Measurements from ENCODE around the gene TPSD1.
"Not testable (repeated sequence)": the region's sequence is repeated elsewhere in the genome, so short reads cannot be mapped to it uniquely, and the experiment has no call there.

TPSD1 gene

GRCh38 chr16:1220841-1221627, 34.8 kb upstream of the TPSD1 start:
- no peak for DNase-seq (ENCODE audit: low read depth)

GRCh38 chr16:1221628-1222552, 34.0 kb upstream of the TPSD1 start:
- DNase-seq (ENCODE audit: low read depth): no peak

GRCh38 chr16:1222553-1223354, 33.1 kb upstream of the TPSD1 start:
- DNase-seq (ENCODE audit: low read depth): no peak

DNA sequence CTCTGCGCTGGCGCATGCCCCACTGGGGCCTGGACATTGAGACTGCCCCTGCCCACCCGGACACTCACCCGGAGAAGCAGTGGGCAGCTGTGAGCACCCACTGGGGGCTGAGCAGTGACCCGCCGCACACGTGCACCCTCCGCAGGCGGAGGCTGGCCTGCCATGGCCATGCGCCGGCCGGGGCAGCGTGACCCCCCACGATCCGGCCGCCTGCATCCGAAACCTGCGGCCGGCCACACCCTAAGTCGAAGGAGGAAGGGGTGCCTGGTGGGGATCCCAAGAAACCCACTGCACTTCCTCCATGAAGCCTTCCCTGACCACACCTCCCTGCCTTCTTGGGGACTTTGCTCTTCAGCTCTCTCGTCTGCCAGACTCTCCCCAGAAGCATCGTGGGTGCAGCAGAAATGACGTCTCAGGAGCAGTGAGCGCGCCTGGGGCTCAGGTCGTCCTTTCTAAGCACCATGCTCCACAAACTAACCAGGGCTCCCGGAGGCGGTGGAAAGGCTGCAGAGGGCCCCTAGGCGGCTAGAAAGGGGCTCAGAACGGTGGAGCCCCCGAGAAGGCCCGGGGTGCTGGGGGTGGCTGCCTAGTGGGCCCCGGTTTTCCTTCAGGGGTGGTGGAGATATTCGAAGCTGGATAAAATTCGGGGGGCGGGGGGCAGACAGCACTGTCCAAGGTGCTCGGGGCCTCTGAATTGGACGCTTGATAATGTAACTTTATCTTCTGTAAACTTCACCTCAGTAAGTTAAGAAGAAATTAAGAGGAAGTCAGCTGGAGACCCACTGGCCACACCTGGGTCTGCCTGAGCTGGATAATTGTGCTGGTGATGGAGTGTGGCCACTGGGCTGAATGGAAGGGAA, 32.3 kb upstream of the TPSD1 start:
- DNase-seq (ENCODE audit: low read depth): no peak

DNA sequence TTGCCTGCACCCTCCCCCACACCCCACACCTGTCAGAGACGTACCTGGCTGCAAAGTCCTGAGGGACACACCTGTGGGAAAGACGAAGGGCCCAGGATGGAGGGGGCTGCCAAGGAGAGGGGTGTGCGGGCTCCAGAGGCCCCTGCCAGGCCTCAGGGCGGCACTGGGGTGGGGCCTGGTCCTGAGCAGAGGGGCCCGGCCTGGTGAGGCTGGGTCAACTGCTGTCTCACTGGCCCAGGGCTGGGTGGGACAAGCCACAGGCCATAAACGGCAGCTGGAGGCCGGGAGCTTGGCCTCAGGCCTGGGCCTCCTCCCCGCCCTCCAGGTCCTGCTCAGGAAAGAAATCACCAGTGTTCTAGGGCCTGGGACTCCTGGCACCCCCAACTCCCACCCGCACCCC, 31.3 kb upstream of the TPSD1 start:
- no peak for DNase-seq (ENCODE audit: low read depth)

DNA sequence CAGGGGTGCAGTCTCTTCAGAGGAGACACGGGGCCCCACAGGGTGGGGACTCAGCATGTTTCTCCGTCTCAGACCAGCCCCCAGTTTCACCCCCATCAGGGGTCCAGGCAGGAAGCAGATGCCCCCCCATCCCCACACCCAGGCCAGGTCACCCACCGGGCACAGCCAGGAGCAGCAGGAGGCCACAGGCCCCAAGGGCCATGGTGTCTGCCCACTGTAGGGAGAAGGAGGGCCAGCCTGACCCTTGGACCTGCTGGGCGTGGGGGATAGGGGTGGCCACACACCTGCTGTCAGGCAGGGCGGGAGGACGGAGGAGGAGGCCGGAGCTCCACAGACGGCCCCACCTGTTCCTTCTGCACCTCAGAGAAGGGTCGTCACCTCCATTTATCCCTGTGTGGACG, 30.8 kb upstream of the TPSD1 start, which contains the start of gene TPSG1:
Gene TPSG1 (minus strand): TSS at position 218 of the 401 bp plus-strand sequence. CDS start 16 bp downstream, at position 202.
- no peak for DNase-seq (ENCODE audit: low read depth)

DNA sequence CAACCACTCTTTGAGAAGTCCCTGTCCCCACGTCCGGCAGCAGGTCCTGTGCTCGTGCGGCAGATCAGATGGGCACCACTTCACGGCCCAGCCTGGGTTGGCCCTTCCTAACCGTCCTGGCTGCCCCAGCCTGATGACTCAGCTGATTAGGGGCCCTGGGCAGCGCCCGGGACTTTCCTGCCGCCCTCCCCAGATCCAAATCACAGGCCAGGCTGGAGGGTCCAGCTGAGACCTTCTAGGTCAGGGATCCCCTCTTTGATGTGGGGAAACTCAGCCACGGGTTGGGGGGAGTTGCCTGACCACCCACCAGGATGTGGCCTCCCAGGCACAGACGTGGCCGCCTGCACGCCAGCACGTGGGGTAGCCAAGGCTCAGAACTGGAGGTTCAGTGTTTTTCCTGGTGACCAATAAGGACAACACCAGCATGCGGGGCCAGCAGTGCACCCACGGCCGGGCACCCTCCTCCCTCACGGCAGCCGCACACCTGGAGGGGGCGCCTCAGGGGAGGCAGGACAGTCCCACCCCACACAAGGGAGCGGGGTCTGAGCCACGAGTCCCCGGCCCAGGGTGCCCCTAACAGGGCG, 30.0 kb upstream of the TPSD1 start:
- not testable (repeated sequence) for DNase-seq (ENCODE audit: low read depth)

GRCh38 chr16:1226692-1227091, 29.2 kb upstream of the TPSD1 start:
- DNase-seq (ENCODE audit: low read depth): not testable (repeated sequence)

DNA sequence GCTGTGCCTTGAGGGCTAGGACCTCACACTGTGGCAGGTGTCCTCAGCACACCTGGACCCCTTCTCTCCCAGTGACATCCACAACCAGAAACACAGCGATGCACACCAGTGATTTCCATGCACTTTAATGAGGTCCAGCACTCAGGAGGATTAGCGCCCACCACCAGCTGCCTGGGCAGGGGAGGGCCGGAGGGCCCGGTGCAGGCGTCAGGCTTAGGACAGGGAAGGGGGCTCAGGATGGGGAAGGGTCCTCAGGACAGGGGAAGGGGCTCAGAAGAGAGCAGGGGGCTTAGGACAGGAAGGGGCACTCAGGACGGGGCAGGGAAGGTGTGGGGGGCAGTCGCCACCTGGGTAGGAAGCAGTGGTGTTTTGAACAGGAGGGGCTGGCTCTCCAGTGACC, 27.6 kb upstream of the TPSD1 start:
- DNase-seq (ENCODE audit: low read depth): not testable (repeated sequence)

DNA sequence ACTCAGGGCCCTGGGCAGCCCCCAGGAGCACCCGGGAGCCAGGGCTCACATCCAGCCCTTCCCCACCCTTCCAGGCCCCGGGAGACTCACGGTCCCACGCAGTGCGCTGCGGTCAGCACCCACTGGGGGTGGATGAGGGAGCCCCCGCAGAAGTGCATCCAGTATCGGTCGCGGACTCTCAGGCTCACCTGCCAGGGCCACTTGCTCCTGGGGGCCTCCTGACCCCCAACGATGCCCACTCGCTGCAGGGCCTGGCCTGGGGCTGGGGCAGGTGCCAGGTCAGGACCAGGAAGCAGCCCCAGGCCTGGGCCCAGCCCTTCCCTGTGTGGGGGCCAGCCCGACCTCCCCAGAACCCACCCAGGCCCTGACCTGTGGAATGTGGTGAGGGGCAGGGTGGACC, 26.4 kb upstream of the TPSD1 start:
- not testable (repeated sequence) for DNase-seq (ENCODE audit: low read depth)

DNA sequence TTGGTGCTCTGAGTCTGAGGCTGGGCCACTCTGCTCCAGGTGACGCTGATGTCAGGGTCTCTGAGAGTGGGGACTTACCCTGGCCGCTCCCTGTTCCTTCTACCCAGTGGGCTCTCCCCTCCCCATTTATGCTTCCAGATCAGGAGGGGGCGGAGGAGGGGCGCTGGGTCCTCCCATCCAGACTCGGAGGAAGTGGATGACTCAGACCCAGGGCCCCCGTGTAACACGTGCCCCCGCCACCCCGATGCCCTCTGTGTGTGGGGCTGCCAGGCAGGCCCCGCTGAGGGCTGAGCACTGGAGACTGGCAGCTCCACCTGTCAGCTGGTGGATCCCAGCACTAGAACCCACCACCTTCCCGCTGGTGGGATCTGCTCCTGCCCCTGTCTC, 25.8 kb upstream of the TPSD1 start, which contains the start of gene TPSB2:
Gene TPSB2 (minus strand): TSS at position 101 of the 387 bp plus-strand sequence. CDS start 233 bp downstream, outside the sequence.
- DNase-seq (ENCODE audit: low read depth): not testable (repeated sequence)

DNA sequence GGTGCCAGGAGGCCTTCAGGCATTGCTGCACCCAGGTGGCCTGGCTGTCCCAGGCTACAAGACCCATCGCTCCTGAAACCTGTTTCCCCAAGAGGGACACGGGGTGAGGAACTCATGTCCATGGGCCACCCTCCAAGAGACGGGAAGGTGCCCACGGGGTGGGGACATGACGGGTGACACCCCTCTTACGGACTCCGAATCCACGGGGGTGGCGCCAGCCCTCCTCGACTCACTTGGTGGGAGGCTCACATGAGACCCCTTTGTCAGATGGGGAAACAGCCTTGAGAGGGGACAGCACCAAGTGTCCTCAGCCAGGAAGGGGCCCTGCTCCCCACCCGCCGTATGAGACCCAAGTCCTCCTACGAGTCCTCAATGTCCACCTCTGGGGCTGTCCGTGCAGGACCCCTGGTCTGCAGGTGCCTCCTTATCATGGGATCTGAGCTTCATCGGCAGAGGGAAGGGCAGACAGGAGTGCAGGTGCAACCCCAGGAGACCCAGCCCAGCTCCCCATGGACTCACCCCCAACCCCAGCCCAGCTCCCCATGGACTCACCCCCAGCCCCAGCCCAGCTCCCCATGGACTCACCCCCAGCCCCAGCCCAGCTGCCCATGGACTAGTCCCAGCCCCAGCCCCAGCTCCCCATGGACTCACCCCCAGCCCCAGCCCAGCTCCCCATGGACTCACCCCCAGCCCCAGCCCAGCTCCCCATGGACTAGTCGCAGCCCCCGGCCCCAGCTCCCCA, 25.2 kb upstream of the TPSD1 start:
- not testable (repeated sequence) for DNase-seq (ENCODE audit: low read depth)

GRCh38 chr16:1231301-1231700, 24.6 kb upstream of the TPSD1 start:
- DNase-seq (ENCODE audit: low read depth): not testable (repeated sequence)

DNA sequence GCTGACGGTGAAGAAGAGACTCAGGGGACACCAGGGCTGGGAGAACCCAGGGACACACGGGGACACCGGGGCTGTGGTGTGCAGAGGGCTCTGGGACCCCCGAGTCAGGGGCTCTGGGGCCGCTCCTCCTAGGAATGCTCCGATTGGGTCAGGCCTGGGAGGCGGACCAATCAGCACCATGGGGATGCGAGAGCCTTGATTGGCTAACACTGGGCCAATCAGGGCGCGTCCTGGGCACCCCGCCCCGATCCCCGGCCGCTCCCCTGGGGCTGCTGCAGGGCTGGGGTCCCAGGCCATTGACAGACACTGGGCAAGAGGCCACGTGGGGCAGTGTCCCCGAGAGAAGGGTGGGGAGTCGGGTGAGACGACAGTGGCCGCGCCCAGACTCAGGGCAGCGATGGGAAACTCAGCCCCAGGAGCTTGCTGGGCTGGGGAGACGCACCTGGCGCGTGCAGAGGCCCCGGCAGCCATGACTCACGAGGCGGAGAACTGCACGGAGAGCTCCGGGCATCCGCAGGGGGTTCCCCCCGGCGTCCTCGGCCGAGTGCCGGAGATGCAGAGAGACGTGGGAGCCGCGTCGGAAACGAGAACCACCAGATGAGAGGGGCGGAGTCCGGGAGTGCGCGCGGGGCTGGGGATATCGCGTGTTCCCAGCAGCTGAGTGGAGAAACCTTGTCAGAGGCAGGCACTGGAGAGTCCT, 23.7 kb upstream of the TPSD1 start:
- DNase-seq (ENCODE audit: low read depth): not testable (repeated sequence)

DNA sequence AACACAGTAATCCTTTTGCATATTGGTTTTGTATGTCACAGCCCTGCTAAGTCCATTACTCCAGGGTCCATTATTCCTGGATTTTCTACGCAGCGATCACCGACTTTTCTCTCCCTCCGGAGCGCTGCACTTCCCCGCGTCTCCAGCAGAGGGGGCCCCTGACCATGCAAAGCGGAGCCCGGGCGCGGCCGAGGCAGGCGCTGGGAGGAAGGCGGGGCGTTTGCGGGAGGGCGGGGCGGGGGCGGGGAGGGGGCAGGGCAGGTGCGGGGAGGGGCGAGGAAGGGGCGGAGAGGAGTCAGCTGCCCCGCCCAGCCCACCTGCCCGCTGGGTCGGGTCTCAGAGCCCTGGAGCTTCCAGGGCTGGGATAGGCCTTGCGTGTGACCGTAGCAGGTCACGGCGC, 19.2 kb upstream of the TPSD1 start:
- not testable (repeated sequence) for DNase-seq (ENCODE audit: low read depth)

- no peak for DNase-seq (ENCODE audit: low read depth)
Measured at GRCh38 chr16:1237990-1238389, 17.9 kb upstream of the TPSD1 start.

DNA sequence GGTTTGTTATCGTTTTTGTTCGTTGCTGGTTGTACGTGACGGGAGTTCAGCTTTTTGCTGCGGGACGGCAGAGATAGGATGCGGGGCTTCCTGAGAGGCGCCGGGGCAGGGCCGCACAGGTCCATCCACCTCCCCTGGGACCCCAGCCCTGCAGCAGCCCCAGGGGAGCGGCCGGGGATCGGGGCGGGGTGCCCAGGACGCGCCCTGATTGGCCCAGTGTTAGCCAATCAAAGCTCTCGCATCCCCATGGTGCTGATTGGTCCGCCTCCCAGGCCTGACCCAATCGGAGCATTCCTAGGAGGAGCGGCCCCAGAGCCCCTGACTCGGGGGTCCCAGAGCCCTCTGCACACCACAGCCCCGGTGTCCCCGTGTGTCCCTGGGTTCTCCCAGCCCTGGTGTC, 17.0 kb upstream of the TPSD1 start:
- not testable (repeated sequence) for DNase-seq (ENCODE audit: low read depth)

DNA sequence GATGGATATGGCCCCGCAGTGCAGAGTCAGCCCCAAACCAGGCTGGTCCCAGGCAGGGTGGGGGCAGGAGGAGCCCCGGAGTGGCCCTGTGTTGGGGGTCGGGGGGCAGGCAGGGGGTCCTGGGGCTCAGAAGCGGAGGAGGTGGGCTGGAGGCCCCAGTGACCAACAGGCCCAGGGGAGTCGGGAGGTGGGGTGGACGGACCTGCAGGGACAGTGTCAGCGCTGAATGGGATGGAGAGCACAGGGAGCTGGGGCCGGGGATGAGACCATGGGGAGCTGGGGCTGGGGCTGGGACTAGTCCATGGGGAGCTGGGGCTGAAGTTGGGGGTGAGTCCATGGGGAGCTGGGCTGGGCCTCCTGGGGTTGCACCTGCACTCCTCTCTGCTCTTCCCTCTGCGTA, 16.3 kb upstream of the TPSD1 start:
- DNase-seq (ENCODE audit: low read depth): not testable (repeated sequence)

DNA sequence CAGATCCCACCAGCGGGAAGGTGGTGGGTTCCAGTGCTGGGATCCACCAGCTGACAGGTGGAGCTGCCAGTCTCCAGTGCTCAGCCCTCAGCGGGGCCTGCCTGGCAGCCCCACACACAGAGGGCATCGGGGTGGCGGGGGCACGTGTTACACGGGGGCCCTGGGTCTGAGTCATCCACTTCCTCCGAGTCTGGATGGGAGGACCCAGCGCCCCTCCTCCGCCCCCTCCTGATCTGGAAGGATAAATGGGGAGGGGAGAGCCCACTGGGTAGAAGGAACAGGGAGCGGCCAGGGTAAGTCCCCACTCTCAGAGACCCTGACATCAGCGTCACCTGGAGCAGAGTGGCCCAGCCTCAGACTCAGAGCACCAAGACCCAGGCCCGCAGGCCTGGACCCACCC, 15.4 kb upstream of the TPSD1 start, which contains the start of gene TPSAB1:
Gene TPSAB1 (plus strand): TSS at position 270 of the 400 bp plus-strand sequence. CDS start 234 bp downstream, outside the sequence.
- not testable (repeated sequence) for DNase-seq (ENCODE audit: low read depth)

All from EH (cell line).